PC-3 (cell line): ENCODE data around the gene CNIH3. TPM values are rescaled to one million over a fixed set of nuclear protein-coding genes. Genes with fewer than 3 reads are reported as not detected.

Experiments used
- ATAC-seq: fragments of 200-7000 bp; cut with Tn5 transposase; 2 replicates; pipeline ENCODE4 v1.9.1; 2020; ENCODE audit warnings: mild to moderate bottlenecking, moderate library complexity
- BruUV-seq: library from RNA; stranded (reverse); fragments of 400-500 nt; replicated peaks from 2 replicates; lab custom pipeline; 2021; lab: Mats Ljungman, UMichigan
- CTCF ChIA-PET: fragments of 300-600 bp; sonication (Branson Sonifier 250); formaldehyde crosslinking; loops from one replicate; lab custom pipeline; 2022; ENCODE audit warnings: antibody characterized with exemption; lab: Charles Lee
- POLR2A ChIA-PET: fragments of 300-600 bp; sonication (Branson Sonifier 250); formaldehyde crosslinking; loops from one replicate; lab custom pipeline; 2022; ENCODE audit warnings: antibody characterized with exemption; ENCODE audit not compliant: unreplicated experiment; lab: Charles Lee
- DNase-seq: peaks from one replicate; pipeline ENCODE4 v3.0.0-alpha.2; 2015
- H2AFZ ChIP-seq: fragments of 300-600 bp; sonication (generic); 2 replicates; pipeline ENCODE4 v1.6.0; 2016; ENCODE audit warnings: antibody characterized with exemption, low read length
- H3F3A ChIP-seq: fragments of 300-600 bp; sonication (generic); one replicate; pipeline ENCODE4 v1.6.0; 2017; ENCODE audit warnings: antibody characterized with exemption, low read length, control low read depth, mild to moderate bottlenecking; ENCODE audit not compliant: unreplicated experiment
- H3K27ac ChIP-seq: fragments of 300-600 bp; sonication (generic); 2 replicates; pipeline ENCODE4 v1.5.1; 2016; ENCODE audit warnings: mild to moderate bottlenecking, low read length
- H3K27me3 ChIP-seq: fragments of 300-600 bp; sonication (generic); 2 replicates; pipeline ENCODE4 v1.6.1; 2016; ENCODE audit warnings: low read length, mixed read lengths
- H3K36me3 ChIP-seq: fragments of 300-600 bp; sonication (generic); 2 replicates; pipeline ENCODE4 v1.6.1; 2016; ENCODE audit warnings: low read depth, mixed run types, low read length, mixed read lengths
- H3K4me1 ChIP-seq: fragments of 300-600 bp; sonication (generic); 2 replicates; pipeline ENCODE4 v1.5.1; 2016; ENCODE audit warnings: low read length; ENCODE audit not compliant: insufficient read depth
- H3K4me2 ChIP-seq: fragments of 300-600 bp; sonication (generic); 2 replicates; pipeline ENCODE4 v1.6.0; 2016; ENCODE audit warnings: low read length
- H3K4me3 ChIP-seq: fragments of 300-600 bp; sonication (generic); 2 replicates; pipeline ENCODE4 v1.5.1; 2016; ENCODE audit warnings: mild to moderate bottlenecking, low read length, mixed read lengths
- H3K79me2 ChIP-seq: fragments of 300-600 bp; sonication (generic); 2 replicates; pipeline ENCODE4 v1.6.1; 2017; ENCODE audit warnings: low read length, mixed read lengths
- H3K9ac ChIP-seq: fragments of 300-600 bp; sonication (generic); 2 replicates; pipeline ENCODE4 v1.6.0; 2016; ENCODE audit warnings: mild to moderate bottlenecking, low read length
- H3K9me2 ChIP-seq: fragments of 300-600 bp; sonication (generic); replicated peaks from 2 replicates; pipeline ENCODE4 v1.6.1; 2016; ENCODE audit warnings: mixed run types, low read length, mixed read lengths
- H3K9me3 ChIP-seq: fragments of 300-600 bp; sonication (generic); 2 replicates; pipeline ENCODE4 v1.6.1; 2016; ENCODE audit warnings: low read length, mixed read lengths
- H4K20me1 ChIP-seq: fragments of 300-600 bp; sonication (generic); 2 replicates; pipeline ENCODE4 v1.6.1; 2016; ENCODE audit warnings: low read length, mixed read lengths
- CTCF ChIP-seq: fragments of 300-600 bp; sonication (generic); conservative IDR thresholded peaks from 2 replicates; pipeline ENCODE4 v1.5.1; 2017; ENCODE audit warnings: antibody characterized with exemption, low read depth, mild to moderate bottlenecking, low read length
- EZH2 ChIP-seq: fragments of 300-600 bp; sonication (generic); IDR thresholded peaks from one replicate; pipeline ENCODE4 v1.6.1; 2017; ENCODE audit warnings: antibody characterized with exemption, mild to moderate bottlenecking, low read length; ENCODE audit not compliant: unreplicated experiment
- EZH2phosphoT487 ChIP-seq: fragments of 300-600 bp; sonication (generic); IDR thresholded peaks from 2 replicates; pipeline ENCODE4 v1.6.1; 2018; ENCODE audit warnings: mild to moderate bottlenecking, antibody characterized with exemption, low read length, borderline replicate concordance
- intact Hi-C: fragments of 100-400 bp; cut with micrococcal nuclease; formaldehyde crosslinking; loops from 2 replicates; pipeline ENCODE4 v1.9.0; 2023
- total RNA-seq: library from RNA; depleted of rRNA; stranded (reverse); fragments of >200 nt; gene quantifications from 2 replicates; pipeline ENCODE4 v1.2.3, GENCODE V29; 2014

Gene CNIH3
- total RNA-seq, 1 experiment from 2014 or later, result 7.4 TPM

- H2AFZ ChIP-seq, result no peak overlapping the region
- intact Hi-C loops, result no loop called here
- H3K4me1 ChIP-seq, result peaks cover 7% of the 10 kb centered on the region; the same call in 1 of the 2 replicates
- H3K27me3 ChIP-seq, result no peaks in the 10 kb centered on the region
- H3K36me3 ChIP-seq, result no peaks in the 10 kb centered on the region
- DNase-seq, result peak; percentile 30
- peak; percentile 29; the same call in 1 of the 2 replicates for ATAC-seq
- no peak overlapping the region for H3K4me3 ChIP-seq
- no peak overlapping the region for H3K4me2 ChIP-seq
- no peaks in the 10 kb centered on the region for H3F3A ChIP-seq
- ChIA-PET POLR2A (no interaction called here), CTCF (no interaction called here)
- 0 out of 2 replicates have a peak, but pooled peaks cover 2% of the 10 kb centered on the region for H3K9me3 ChIP-seq
- no peak for TF ChIP-seq EZH2phosphoT487
- TF ChIP-seq EZH2, result no peak
- TF ChIP-seq CTCF, result no peak
- no peaks in the 10 kb centered on the region for H4K20me1 ChIP-seq
- H3K9ac ChIP-seq, result no peak overlapping the region
- BruUV-seq, result no TSS peak
- no peak overlapping the region for H3K27ac ChIP-seq
- no peaks in the 10 kb centered on the region for H3K9me2 ChIP-seq
- no peaks in the 10 kb centered on the region for H3K79me2 ChIP-seq
Observed at GRCh38 chr1:224579526-224579925, 36.6 kb upstream of the CNIH3 start.

GRCh38 chr1:224580006-224580405 lies 36.1 kb upstream of the CNIH3 start:
- Histone ChIP-seq H3K4me2 (no peak overlapping the region), H3K4me1 (peaks cover 7% of the 10 kb centered on the region; the same call in 1 of the 2 replicates), H3K4me3 (no peak overlapping the region), H4K20me1 (no peaks in the 10 kb centered on the region), H3K79me2 (no peaks in the 10 kb centered on the region), H3F3A (no peaks in the 10 kb centered on the region), H3K27ac (no peak overlapping the region), H3K36me3 (no peaks in the 10 kb centered on the region), H3K9ac (no peak overlapping the region), H2AFZ (no peak overlapping the region), H3K9me2 (no peaks in the 10 kb centered on the region), H3K9me3 (0 out of 2 replicates have a peak, but pooled peaks cover 2% of the 10 kb centered on the region), H3K27me3 (no peaks in the 10 kb centered on the region)
- ATAC-seq, result no peak
- TF ChIP-seq CTCF (no peak), EZH2 (no peak), EZH2phosphoT487 (no peak)
- POLR2A ChIA-PET, result no interaction called here
- intact Hi-C loops, result no loop called here
- no TSS peak for BruUV-seq
- CTCF ChIA-PET, result no interaction called here
- DNase-seq, result no peak

DNA sequence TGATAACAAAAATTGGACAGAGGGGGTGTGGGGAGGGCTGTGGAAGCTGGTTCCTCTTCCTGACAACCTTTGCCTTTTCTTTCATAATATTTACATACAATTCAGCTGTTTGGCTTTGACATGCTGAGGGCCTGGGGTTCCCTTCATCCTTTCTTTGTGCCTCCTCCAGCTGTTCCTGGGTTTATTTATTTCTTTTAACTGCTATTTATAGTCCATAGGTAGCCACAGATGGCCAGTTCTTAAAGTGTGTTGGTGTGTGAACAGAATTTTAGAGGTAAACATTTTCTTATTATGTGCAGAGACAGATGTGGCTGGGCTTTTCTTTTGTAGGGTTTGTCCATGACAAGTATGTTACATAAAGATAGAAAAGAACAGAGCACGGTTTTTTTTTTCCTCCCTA lies 34.1 kb upstream of the CNIH3 start:
- Histone ChIP-seq H3K79me2 (no peaks in the 10 kb centered on the region), H3F3A (no peaks in the 10 kb centered on the region), H3K4me2 (no peak overlapping the region), H3K27me3 (no peaks in the 10 kb centered on the region), H4K20me1 (no peaks in the 10 kb centered on the region), H3K4me3 (no peak overlapping the region), H3K27ac (no peak overlapping the region), H2AFZ (no peak overlapping the region), H3K4me1 (peaks cover 7% of the 10 kb centered on the region; the same call in 1 of the 2 replicates), H3K9me2 (no peaks in the 10 kb centered on the region), H3K36me3 (no peaks in the 10 kb centered on the region), H3K9ac (no peak overlapping the region), H3K9me3 (no peaks in the 10 kb centered on the region)
- ChIA-PET POLR2A (interaction anchor here (0.6 kb wide), 1 partner anchor 38 kb away, joined by 3 read pairs; no protein-coding TSS in a partner anchor), CTCF (interaction anchor here (0.7 kb wide), 1 partner anchor 70 kb away, joined by 3 read pairs; no protein-coding TSS in a partner anchor)
- no peak for TF ChIP-seq CTCF
- TF ChIP-seq EZH2phosphoT487, result no peak
- TF ChIP-seq EZH2, result no peak
- ATAC-seq, result no peak
- no peak for DNase-seq
- BruUV-seq, result no TSS peak
- intact Hi-C loops, result no loop called here
